ENCODE data around the gene RIPOR2.

Gene RIPOR2

GRCh38 chr6:24868765-24869164, 67.0 kb downstream of the RIPOR2 start:
- TF ChIP-seq GATA3 (IDR thresholded peaks at IDR 0.05; ENCODE audit: low read depth, low read length) (no peak), GATA2 (IDR thresholded peaks at IDR 0.05; ENCODE audit: low read depth, low read length) (no peak)

DNA sequence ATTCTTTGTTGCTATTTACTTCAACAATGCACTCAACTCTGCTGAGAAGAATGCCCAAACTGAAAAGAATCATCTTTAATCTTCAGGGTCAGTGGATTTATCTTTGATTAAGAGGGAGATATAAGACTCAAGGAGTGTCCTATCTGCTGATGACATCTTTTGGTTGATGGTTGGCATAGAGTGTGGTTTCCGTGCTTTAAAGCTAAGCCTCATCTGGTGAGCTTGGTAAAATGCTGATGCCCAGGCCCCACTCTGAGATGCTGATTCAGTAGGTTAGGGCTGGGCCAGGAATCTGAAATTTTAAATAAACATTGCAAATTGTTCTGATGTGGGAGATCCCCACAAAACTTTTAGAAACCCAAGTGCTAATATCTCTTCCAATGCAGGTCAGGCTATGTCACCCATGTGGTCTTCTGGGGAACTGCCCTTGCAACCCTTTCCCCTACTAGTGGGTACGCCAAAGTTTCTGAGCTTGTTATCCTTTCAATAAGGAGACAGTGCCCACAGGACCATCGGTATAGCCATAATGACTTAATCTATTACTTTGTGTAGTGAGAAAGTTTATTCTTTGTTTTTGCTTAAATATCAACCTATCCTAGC, 68.6 kb downstream of the RIPOR2 start:
- no peak for TF ChIP-seq GATA2 (IDR thresholded peaks at IDR 0.05; ENCODE audit: low read depth, low read length)

DNA sequence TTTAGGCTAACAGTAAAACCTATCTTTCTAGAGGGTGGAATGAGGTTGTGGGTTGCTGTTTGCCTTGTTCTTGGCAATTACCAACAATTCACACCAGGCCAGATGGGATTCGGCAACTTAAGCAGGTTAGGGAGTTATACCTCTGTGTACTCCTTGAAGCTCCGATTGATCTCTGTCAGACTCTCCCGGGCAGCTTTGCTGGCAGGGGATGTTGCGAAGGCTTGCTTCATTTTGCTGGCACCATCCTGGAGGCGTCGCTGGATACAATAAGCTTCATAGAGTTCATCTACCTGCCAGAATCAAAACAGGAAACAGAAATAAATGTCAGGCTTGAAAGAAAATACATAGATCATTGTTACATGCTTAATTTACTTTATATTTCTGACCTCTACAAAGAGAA, 70.6 kb downstream of the RIPOR2 start:
- TF ChIP-seq GATA2 (IDR thresholded peaks at IDR 0.05; ENCODE audit: low read depth, low read length) (no peak), GATA3 (IDR thresholded peaks at IDR 0.05; ENCODE audit: low read depth, low read length) (no peak)

GRCh38 chr6:24864343-24864742, 71.4 kb downstream of the RIPOR2 start:
- TF ChIP-seq GATA3 (IDR thresholded peaks at IDR 0.05; ENCODE audit: low read depth, low read length) (no peak), GATA2 (IDR thresholded peaks at IDR 0.05; ENCODE audit: low read depth, low read length) (no peak)

DNA sequence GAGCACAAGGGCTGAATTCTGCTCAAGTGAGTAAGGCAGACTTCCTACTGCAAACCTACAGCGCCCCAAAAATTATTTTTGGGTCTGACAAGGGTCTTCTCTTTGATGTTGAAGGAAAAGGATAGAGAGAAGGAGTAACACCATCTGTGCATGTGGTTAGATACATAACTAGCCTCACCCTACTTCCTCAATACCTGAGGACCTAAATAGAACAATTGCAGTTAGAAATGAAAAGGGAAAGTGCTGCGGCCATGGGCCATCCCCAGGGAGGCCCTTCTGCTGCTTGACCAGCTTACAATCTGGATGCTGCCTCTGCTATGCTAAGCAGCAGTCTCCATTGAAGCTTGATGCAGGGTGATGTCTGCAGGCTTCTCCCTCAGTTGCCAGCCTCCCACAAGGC, 73.8 kb downstream of the RIPOR2 start:
- TF ChIP-seq GATA2 (IDR thresholded peaks at IDR 0.05; ENCODE audit: low read depth, low read length) (no peak), GATA3 (IDR thresholded peaks at IDR 0.05; ENCODE audit: low read depth, low read length) (no peak)

DNA sequence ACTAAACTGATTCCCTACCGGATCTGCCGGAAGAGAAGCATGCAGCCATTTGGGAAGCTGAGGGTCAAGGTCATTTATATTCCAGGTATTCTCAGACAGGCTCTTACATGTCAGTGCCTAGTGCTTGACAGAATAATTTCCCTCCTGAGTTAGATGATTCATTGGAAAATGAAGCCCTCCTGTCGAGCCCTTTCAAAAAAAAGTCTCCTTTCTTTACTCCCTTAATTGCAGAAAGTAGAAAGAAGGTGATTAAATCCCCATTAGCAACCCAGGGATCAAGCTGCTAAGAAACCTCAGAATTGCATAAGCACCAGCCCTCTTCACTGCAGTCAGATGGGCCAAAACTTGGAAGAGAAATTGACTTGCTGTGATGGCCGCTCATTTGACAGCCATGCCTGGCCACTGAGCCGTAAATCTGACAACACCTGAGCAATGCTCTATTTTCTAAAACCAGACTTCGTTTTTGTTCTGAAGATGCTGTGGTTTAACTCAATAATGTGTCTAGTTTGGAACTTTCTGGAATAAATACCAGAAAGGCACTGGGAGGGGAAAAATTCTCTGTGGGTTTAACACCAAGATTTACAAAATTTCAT, 76.1 kb downstream of the RIPOR2 start:
- TF ChIP-seq GATA2 (IDR thresholded peaks at IDR 0.05; ENCODE audit: low read depth, low read length) (no peak), GATA3 (IDR thresholded peaks at IDR 0.05; ENCODE audit: low read depth, low read length) (no peak)

DNA sequence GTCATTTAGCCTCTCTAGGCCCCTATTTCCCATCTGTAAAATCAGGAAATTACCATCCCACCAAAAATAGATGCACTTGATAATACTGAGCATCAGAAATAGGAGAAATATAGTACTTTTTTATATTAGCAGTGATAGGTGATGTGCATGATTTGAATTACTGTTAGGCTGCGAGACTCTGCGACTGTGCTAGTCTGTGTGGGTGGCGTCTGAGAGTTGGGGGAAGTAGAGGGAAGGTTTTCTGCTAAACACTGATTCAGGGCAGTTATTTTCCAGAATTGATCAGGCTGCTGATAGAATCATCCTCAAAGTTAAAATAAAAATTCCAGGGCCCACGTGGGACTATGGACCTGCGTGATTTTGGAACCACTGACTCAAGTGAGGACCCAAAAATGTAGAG, 76.6 kb downstream of the RIPOR2 start:
- no peak for TF ChIP-seq GATA2 (IDR thresholded peaks at IDR 0.05; ENCODE audit: low read depth, low read length)
- TF ChIP-seq GATA3 (IDR thresholded peaks at IDR 0.05; ENCODE audit: low read depth, low read length): no peak

- TF ChIP-seq GATA3 (IDR thresholded peaks at IDR 0.05; ENCODE audit: low read depth, low read length): no peak
Observed at GRCh38 chr6:24858177-24858653, 77.5 kb downstream of the RIPOR2 start.

DNA sequence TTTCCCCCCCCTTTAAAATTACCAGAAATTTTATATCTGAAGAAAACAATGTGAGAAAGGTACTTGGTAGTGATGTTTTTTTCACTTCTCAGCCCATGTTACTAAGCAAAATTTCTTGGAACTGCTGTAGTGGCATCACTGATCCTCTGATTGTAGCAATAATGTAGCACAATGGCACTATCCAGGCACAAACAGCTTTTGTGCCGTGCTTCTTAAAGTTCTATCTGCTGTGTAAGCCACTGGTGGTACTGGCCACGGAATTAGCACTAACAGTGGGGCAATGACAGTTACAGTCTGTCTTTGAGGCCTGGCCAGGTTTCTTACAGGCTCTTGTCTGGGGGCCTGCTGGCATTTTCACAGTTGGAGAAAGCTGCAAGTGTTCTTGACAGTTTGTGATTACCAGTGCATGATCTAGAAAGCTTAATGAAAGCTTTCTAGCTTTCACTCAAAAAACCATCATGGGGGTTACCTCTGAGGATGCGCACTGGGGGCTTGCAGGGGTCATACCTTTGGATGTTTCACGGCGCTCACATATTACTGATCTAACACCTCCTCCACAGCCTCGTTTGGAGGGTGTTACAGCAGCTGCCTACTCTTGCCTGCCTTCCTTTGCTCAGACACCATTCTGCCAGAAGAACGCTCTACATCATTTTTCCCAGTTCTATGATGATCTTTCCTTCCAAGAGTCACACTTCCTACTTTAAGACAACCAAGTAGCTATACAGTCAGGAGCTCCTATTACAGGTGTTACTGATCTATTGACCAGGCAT, 78.7 kb downstream of the RIPOR2 start:
- TF ChIP-seq GATA3 (IDR thresholded peaks at IDR 0.05; ENCODE audit: low read depth, low read length) (no peak), GATA2 (IDR thresholded peaks at IDR 0.05; ENCODE audit: low read depth, low read length) (no peak)

- TF ChIP-seq GATA2 (IDR thresholded peaks at IDR 0.05; ENCODE audit: low read depth, low read length) (no peak), GATA3 (IDR thresholded peaks at IDR 0.05; ENCODE audit: low read depth, low read length) (no peak)
Observed at GRCh38 chr6:24856246-24856599, 79.5 kb downstream of the RIPOR2 start.

GRCh38 chr6:24855395-24856245, 80.1 kb downstream of the RIPOR2 start:
- TF ChIP-seq GATA3 (IDR thresholded peaks at IDR 0.05; ENCODE audit: low read depth, low read length) (no peak), GATA2 (IDR thresholded peaks at IDR 0.05; ENCODE audit: low read depth, low read length) (no peak)

DNA sequence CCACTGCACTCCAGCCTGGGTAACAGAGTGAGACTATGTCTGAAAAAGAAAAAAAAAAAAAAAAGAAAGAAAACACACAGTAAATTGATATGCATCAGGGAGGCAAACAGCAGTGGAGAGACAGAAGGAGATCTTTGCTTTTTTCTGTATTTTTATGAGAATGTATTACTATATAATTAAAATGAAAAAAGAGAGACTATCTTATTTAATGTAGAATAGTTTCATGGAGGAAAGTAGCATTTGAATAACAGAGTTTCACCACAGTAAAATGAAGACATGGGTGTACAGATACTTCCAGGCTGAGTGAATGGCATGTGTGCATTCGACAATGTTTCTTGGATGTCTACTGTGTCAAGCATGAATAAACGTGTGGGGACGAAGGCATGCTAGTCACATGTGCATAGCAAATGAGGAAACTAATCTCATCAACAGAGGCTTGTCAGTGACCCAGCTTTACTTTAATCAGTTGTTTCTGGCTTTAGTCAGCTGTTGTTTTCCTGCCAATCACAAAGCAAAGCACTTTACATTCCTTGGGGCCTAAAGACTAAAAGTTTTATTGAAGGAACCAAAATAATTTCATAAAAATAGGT, 81.6 kb downstream of the RIPOR2 start:
- TF ChIP-seq GATA3 (IDR thresholded peaks at IDR 0.05; ENCODE audit: low read depth, low read length) (no peak), GATA2 (IDR thresholded peaks at IDR 0.05; ENCODE audit: low read depth, low read length) (no peak)

- TF ChIP-seq GATA3 (IDR thresholded peaks at IDR 0.05; ENCODE audit: low read depth, low read length) (no peak), GATA2 (IDR thresholded peaks at IDR 0.05; ENCODE audit: low read depth, low read length) (no peak)
Observed at GRCh38 chr6:24851086-24851485, 84.7 kb downstream of the RIPOR2 start.

DNA sequence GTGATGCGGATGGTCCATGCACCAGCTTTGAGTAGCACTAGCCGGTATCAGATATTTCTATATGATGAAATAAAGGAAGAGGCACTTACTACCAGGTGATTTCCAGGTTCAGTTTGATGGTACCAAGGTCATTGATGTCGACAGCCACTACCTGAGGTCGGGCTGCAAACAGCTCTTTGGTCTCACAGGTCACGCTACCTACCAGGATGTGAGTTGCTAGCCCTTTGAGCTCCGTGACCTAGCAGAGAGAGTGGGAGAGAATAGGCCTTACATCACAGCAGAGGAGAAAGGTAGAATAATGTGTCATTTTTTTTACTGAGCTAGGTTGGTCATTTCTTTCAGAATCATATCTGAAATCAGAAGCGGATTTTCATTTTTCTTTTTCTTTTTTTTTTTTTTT, 86.0 kb downstream of the RIPOR2 start:
- TF ChIP-seq GATA3 (IDR thresholded peaks at IDR 0.05; ENCODE audit: low read depth, low read length): no peak
- TF ChIP-seq GATA2 (IDR thresholded peaks at IDR 0.05; ENCODE audit: low read depth, low read length): no peak

All from SH-SY5Y (cell line).